GM12873 (cell line): ENCODE results near the gene REPS2.
A peak's percentile ranks its signal among the peaks of the same experiment; 100 is the strongest.

ENCODE experiments used
- CTCF ChIP-seq: IDR thresholded peaks from 2 replicates; pipeline ENCODE4 v1.5.1; 2012; ENCODE audit warnings: low read depth, mild to moderate bottlenecking, moderate library complexity, low read length, control low read depth; ENCODE audit not compliant: insufficient read depth; ENCODE audit errors: missing control alignments

Gene REPS2

DNA sequence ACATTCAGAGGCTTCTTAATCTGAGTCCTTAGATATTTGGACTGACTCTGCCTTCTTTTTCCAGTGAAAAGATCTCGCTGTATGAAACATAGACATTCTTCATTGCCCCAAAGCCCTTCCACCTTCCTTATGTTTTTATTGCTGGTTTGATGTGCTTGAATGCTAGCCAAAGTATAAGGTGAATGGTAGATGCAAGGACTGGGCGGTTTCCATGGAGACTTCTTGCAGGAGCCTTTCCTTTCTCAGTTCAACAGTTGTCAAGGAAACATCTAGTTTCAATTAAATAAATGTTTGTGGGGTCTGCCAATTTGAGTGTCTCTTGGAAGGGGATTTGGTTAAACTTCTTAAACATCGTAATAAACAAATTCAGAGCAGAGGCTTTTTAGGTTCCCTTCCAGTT, 46.0 kb downstream of the REPS2 start:
- no peak for TF ChIP-seq CTCF

DNA sequence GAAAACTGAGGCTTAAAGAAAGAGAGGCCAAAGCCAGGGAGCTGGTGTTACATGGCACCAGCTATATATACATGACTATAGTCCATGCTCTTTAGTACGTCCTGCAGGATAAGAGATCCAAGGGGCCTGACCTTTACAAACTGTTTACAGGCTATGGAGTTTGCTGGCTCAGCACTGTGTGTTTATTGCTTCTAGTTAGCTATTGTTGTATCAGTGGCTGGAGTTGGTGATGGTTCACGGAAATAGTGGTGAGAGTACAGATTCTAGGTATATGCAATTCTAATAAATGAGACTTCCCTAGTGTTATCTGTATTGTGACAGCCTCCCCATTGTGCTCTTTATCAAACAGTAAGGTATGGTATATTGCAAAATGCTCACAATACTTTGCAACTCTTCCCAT, 46.5 kb downstream of the REPS2 start:
- TF ChIP-seq CTCF, result no peak

DNA sequence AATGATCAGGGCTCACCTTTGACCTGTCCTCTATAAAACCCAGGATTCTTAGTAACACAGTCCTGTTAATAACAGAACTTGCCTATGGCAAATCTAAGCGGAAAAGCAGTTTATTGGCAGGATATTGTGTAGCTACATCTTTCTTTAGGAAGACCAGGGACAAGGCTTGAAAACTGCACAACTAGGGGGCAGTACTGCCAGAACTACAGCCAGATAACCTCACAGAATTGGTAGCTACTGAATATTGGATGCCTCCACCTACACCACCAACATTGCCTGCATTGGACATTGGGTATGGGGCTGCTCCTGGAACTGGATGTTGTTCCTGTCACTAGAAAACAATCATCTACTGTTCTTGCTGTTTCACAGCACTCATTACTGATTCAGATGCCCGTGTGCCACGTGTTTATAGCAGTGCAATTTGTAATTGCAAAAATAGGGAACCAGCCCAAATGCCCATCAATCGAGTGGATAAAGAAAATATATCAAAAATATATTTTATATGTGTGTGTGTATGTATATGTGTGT, 47.4 kb downstream of the REPS2 start:
- TF ChIP-seq CTCF, result peak; percentile 42

DNA sequence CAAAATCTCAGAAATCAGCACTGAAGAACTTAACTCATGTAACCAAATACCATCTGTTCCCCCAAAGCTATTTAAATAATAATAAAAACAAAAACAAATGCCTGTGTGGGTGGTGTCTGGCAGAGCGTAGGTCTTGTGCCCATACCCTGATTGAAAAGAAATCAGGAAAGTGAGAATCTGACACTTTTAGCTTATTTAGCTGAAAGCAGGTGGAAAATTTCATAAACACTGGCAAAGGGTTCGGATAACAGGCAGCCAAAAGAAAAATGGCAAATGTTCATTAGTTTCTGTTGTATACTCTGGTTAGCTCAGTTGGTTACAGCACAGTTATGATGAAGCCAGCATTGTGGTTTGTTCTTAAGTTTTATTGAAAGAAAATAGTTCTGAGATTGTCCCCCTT, 48.3 kb downstream of the REPS2 start:
- TF ChIP-seq CTCF, result no peak

- TF ChIP-seq CTCF, result no peak
These were observed 50.9 kb downstream of the REPS2 start for GRCh38 chrX:16997313-16997712.

DNA sequence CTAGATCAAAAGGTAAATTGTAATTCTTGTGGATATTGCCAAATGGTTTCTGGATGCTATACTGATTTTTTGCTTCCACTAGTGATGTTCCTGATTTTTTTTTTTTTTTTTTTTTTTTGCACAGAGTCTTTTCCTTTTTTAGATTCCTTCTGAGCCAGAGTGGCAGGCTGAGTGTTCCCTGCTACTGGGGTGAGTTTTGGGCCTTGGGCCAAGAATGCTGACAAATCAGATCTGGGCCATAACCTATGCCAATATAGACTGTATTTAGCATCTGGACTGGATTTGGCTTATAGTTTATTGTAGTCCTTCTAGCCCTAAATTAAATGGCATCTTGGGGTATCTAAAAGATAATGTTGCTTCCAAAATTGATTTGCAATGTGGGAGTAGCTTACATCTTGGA, 52.8 kb downstream of the REPS2 start:
- TF ChIP-seq CTCF, result no peak

- no peak for TF ChIP-seq CTCF
These were observed 54.3 kb downstream of the REPS2 start for GRCh38 chrX:17000751-17001150.
